Liver (tissue), 3 donors: ENCODE measurements around the gene TPSD1.

Experiments used
- CTCF ChIP-seq: fragments of 150-350 bp; IDR thresholded peaks from 2 replicates; pipeline ENCODE4 v1.5.1; 2017; ENCODE audit warnings: improper control_type of control experiment, low read depth, low read length; ENCODE audit not compliant: missing input control
- GABPA ChIP-seq, 2 donors: IDR thresholded peaks in 1 of 2; conservative IDR thresholded peaks in 1 of 2; 2 replicates each; pipeline ENCODE4 v1.6.1; 2016; ENCODE audit warnings: antibody characterized with exemption in 2 of 2, mild to moderate bottlenecking in 1 of 2, moderate library complexity in 1 of 2
- HNF4G ChIP-seq: IDR thresholded peaks from 2 replicates; pipeline ENCODE4 v1.6.1; 2016; ENCODE audit warnings: antibody characterized with exemption
- MAX ChIP-seq: IDR thresholded peaks from 2 replicates; pipeline ENCODE4 v1.6.1; 2016; ENCODE audit warnings: antibody characterized with exemption
- donor health status: healthy.
- donor health status: healthy.

- no peak for TF ChIP-seq CTCF
- TF ChIP-seq HNF4G = no peak
- no peak for TF ChIP-seq MAX
- no peak for TF ChIP-seq GABPA (IDR thresholded peaks at IDR 0.05 in 1 of 2, conservative IDR thresholded peaks at IDR 0.05 in 1 of 2)
Observed at GRCh38 chr16:1221628-1222552, 34.0 kb upstream of the TPSD1 start.
